Measurements from ENCODE around the gene EPGN.

EPGN gene

GRCh38 chr4:74311696-74312313 is 3.5 kb downstream of the EPGN start:
- peak; percentile 55 for DNase-seq (ENCODE audit: low read depth)

DNA sequence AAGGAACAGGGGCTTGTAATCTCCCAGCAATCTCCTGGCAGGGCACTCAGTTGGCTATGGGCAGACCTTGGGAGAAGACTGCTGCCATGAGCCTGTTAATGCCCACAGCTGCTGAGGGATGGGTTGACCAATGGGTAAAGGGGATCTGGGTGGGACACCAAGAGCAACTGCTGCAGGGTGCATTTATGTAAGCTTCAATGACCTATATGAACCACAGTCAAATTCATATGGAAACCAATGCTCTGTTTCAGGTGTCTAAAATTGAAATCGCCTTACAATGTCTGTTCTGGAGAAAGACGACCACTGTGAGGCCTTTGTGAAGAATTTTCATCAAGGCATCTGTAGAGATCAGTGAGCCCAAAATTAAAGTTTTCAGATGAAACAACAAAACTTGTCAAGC is 6.1 kb downstream of the EPGN start:
- no peak for DNase-seq (ENCODE audit: low read depth)

- no peak for DNase-seq (ENCODE audit: low read depth)
Measured at GRCh38 chr4:74314944-74315343, 6.7 kb downstream of the EPGN start.

GRCh38 chr4:74315376-74315775 is 7.1 kb downstream of the EPGN start:
- no peak for DNase-seq (ENCODE audit: low read depth)

DNA sequence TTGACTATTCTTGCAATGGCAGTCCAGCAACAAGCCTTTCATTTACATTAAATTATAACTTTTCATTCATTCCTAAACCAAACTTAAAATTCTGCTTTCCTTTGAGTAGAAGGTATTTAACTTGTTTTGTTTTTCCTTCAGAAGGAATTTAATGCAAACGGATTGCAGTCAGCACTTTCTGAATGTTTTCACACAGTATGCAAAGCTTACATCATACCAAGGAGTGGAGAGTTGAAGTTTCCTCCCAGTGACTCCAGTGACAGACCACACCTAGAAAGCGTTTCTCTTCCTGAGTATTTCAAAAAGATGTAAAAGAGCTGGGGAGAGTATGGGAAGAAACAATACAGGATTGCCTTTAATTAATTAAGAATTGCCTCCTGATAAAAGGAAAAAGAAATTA is 8.1 kb downstream of the EPGN start:
- DNase-seq (ENCODE audit: low read depth): no peak

DNA sequence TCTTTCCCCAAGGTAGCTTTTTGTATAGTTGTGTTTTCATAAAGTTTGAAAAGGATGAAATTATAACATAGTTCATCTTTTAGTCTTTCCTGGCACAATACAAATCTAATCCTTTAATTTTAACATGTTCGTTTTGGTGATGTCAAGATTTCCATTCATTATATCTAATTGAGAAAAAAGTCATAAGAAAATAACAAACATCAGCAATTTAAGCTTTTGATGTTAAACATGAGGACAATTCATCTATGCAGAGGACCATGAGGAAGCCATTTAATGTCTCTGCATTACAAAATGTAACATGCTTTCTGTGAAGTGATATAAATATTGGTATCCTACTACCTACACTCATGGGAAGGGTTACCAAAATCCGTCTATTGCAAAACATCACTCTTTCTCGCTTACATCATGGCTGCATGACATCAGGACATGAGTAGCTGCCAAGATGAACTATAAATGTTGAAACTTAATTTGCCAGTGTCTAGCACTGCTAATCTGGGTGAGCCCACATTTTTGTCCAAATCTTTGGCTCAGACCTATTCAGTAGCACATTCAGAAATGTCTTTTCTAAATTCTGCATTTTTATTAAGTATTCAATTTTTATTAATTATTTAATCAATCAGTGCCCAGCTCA is 9.5 kb downstream of the EPGN start:
- DNase-seq (ENCODE audit: low read depth): peak; percentile 28

DNA sequence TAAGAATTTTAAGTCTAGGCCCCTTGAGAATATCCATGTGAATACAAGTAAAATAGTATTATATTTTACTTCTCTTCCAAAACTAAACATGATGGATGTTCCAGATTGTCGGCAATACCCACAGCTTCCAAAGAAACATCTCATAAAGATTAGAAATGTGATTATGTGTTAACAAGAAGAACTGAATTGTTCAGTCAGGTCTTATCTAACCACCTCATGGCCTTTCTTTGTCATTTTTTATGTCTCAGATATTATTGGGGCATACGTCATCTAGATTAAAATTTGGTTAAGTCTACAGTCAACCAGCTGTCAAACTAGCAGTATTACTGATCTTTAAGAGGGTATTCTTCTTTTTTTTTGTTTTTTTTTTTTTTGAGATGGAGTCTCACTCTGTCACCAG is 10.0 kb downstream of the EPGN start:
- DNase-seq (ENCODE audit: low read depth): no peak

DNA sequence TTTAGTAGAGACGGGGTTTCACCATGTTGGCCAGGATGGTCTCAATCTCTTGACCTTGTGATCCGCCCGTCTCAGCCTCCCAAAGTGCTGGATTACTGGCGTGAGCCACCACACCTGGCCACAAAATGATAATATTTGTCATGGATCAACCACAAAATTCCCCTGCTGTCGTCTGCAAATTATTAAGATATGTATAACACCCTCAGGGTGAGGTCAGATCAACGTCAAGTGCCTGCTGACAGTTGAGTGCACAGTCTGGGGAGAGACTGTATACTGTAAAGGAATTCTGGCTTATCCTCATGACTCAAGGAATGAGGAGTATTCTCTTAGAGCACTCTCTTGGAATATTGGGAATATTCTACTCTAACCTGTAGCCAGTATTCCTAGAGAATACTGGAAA is 11.2 kb downstream of the EPGN start:
- no peak for DNase-seq (ENCODE audit: low read depth)

DNA sequence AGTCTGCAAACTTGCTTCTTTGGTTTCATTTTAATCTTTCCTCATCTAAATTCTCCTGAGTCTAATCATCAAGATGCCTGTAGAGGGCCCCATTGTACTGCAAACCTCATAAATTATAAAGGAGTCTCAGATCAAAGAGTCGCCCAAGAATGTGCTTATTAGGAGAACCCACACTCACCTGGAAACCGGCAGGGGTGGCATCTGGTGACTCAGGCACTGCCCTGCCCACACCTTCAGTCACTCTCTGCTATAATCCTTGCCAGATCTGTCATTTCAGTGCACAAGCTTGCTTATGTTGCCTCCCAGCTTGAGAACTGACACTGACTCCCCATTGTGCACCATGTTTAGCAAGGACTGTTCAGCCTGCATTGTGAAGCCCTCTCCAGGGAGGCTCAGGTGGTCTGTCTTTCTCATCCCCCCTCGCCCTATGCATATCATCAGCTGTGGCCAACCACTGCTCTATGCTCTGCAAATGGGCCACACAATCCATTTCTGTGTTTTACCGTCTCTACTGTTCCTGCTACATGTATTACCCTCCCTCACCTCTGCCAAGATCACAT is 12.4 kb downstream of the EPGN start:
- peak; percentile 38 for DNase-seq (ENCODE audit: low read depth)

DNA sequence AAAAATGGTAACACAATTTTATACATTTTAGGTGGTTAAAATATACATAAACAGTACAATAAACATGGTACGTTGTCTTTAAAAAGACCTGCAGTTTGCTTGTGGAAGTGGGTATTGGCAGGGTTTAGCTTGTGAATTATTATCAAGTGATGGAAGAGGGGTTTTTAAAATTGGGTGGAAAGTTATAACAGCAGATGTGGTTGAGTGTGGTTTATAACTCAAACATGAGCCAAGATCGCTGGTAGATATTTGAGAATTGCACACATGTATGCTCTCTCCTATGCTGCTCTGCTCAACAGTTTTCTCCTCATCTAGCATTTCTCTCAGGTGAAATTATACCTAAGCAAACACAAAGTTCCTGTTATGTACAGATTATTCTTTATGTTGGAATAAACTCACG is 14.0 kb downstream of the EPGN start:
- DNase-seq (ENCODE audit: low read depth): no peak

DNA sequence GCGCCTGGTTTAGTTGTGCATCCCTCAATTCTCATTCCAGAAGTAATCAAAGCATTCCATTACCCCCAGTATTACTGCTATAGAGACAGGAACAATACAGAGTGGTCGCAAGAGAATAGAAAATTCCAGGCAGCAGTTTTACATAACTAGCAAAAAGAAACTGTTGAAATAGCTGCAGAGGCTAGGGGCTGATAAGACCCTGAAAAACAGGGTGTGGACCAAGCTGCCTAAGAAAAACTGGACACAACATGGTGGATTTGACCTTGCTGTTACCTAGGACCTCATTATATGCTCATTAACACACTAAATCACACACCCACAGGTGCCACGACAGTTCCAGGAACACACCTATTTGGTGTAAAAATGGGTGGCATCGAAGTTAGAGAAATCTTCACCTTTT is 15.4 kb downstream of the EPGN start:
- DNase-seq (ENCODE audit: low read depth): no peak

DNA sequence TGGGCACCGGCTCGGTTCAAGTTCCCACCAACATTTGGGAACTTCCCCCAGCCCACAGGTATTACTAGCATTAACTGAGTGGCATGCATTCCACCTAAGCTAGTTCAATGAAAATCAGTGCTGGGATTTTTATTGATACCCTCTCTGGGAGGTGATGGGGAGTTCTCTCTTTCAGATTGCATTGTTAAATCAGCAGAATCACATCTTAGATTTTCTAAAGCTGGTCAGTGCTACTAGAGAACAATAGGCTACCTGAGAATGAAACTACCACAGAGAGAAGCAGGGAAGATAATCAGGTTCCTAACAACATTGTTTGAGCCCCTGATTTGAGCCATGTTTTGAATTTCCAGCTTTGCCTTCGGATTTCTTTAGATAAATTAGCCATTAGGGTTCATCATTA is 16.0 kb downstream of the EPGN start:
- no peak for DNase-seq (ENCODE audit: low read depth)

- no peak for DNase-seq (ENCODE audit: low read depth)
Measured at GRCh38 chr4:74325886-74326285, 17.6 kb downstream of the EPGN start.

- no peak for DNase-seq (ENCODE audit: low read depth)
Measured at GRCh38 chr4:74327762-74328161, 19.5 kb downstream of the EPGN start.

GRCh38 chr4:74328501-74328900 is 20.2 kb downstream of the EPGN start:
- no peak for DNase-seq (ENCODE audit: low read depth)

DNA sequence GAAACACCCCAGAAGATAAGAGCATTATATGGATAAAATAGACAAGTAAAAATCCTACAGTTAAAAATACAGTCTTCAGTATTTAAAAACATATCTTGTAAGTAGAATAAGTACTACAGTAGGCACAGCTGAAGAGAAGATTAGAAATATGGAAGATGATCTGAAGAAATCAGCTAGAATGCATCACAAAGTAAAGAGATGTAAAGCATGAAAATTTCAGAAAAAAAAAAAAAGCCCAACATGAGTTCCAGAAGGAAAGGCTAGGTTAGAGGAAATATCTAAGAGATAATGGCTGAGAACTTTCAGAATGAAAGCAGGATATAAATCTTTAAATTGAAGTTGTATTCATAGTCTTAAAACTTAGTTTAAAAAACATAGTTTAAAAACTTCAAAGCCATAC is 21.0 kb downstream of the EPGN start:
- DNase-seq (ENCODE audit: low read depth): no peak

GRCh38 chr4:74330295-74330750 is 22.1 kb downstream of the EPGN start:
- DNase-seq (ENCODE audit: low read depth): no peak

- no peak for DNase-seq (ENCODE audit: low read depth)
Measured at GRCh38 chr4:74331252-74331651, 23.0 kb downstream of the EPGN start.

GRCh38 chr4:74331944-74332343 is 23.7 kb downstream of the EPGN start:
- DNase-seq (ENCODE audit: low read depth): no peak

GRCh38 chr4:74334636-74335035 is 26.4 kb downstream of the EPGN start:
- no peak for DNase-seq (ENCODE audit: low read depth)

- no peak for DNase-seq (ENCODE audit: low read depth)
Measured at GRCh38 chr4:74335341-74336021, 27.2 kb downstream of the EPGN start.

GRCh38 chr4:74338792-74339333 is 30.6 kb downstream of the EPGN start:
- no peak for DNase-seq (ENCODE audit: low read depth)

- no peak for DNase-seq (ENCODE audit: low read depth)
Measured at GRCh38 chr4:74339501-74339900, 31.2 kb downstream of the EPGN start.
